ENCODE results near the gene CFAP92.
A peak's percentile ranks its signal among the peaks of the same experiment; 100 is the strongest.

Gene CFAP92

DNA sequence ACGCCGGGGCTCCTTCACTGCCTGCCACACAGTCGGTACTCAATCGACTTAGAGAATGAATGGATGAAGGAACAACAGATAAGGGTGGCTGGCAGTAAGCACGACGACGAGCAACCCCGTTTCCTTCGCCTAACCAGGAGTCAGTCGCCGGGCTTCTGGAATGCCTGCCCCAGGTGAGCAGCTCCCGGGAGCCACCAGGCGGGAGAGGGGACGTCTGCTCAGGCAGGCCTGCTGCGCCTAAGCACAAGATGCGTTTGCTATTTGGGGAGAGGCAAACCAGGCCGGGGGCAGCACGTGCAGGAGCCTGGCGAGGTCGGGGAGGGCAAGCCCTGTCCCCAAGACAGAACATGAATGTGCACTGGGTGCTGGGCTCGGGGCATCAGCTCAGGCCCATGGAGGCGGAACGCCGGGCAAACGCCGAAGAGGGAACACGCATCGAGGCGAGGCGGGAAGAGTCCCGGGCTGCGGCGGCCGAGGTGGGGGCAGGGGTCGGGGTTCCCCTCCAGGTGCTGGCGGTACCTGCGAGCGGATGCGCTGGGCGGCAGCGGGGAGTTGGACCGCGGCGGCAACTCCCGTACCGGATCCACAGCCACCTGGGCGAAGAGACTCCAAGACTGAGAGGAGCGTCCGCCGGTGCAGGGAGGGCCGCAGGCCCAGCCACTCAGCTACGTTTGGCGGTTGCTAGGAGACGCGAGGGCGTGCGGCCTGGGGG lies at the start of gene CFAP92:
TSS of gene CFAP92 (minus strand) at position 616 of the 712 bp plus-strand sequence. CDS start 772 bp downstream, outside the sequence.
- DNase-seq = no peak

DNA sequence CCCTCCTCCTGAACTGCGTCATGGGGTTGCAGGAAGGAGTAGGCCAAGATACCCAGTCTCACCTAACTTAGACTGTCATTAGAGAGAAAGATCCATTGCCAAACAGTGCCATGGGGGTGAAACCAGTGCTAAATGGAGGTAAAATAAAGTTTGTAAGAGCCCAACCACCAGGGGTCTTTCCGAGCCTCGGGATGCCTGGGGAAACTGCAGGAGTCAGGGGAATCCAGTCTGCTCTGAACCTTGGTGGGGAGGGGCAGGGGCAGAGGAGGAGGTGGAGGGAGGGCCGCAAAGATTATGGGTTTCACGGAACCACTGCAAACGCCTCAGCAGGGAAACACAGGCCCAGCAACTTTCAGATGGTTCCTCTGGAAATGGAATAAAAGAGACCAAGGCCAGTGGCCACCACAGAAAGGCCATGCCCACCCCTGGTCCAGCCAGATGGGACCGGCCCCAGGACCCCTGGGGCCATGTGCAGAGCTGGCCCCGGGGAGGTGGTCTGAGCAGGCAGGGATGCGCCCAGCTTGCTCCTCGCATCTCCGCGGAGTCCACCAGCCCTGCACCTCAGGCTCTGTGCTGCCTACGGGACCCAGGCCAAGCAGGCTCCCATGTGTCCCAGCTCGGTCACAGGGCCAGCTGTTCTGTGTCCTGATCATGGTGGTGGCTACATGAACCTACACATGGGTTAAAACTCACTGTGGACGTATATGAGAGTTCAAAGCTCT lies 46.9 kb upstream of the CFAP92 start:
- no peak for DNase-seq

DNA sequence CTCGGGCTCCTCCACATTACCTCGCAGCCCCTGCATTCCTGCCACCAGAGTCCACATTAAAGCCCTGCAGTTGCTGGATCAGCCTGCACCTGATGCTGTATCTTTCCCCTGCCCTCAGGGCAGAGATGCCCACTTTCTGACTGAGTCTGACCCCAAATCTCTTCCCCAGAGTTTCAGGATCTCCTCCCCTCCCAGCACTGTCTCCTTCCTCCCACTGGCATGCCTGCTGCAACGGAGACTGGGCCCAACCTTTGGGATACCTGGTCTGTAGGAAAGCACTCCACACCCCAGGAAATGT lies 46.1 kb upstream of the CFAP92 start:
- no peak for DNase-seq

GRCh38 chr3:129039271-129040038 lies 45.6 kb upstream of the CFAP92 start:
- DNase-seq = peak; percentile 72

DNA sequence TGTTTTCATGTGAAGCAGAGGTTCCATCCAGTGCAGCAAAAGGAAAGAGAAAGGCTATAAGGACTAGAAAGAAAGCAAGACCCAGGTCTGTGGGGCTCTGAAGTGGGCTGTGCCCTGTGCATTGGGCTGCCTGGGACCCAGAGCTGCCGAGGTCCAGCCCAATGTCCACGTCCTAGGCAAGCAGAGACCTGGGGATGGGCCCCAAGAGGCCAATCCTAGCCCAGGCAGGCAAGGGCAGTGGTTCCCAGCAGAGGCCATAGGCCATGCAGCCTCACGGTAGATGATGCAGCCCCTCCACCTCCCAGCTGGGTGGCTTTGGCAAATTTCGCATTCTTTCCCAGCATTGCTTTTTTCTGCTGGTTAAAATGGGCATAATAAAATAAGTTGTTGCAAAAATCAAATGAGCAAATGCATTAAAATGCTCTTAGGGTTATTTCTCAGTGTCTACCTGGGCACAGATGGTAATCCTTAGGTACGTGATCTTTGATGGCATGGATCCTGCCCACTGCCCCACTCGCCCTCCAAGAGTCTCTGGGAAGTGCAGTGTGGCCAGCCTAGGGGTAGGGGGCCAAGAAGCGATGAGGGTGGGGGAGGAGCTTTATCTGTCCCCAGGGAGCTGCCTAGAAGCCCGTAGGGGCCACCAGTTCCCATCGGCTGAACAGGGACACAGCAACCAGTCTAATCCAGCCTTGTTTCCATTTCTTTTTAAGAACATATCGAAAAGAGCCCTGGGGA lies 44.4 kb upstream of the CFAP92 start:
- DNase-seq = no peak

GRCh38 chr3:129037093-129037419 lies 43.2 kb upstream of the CFAP92 start:
- no peak for DNase-seq

DNA sequence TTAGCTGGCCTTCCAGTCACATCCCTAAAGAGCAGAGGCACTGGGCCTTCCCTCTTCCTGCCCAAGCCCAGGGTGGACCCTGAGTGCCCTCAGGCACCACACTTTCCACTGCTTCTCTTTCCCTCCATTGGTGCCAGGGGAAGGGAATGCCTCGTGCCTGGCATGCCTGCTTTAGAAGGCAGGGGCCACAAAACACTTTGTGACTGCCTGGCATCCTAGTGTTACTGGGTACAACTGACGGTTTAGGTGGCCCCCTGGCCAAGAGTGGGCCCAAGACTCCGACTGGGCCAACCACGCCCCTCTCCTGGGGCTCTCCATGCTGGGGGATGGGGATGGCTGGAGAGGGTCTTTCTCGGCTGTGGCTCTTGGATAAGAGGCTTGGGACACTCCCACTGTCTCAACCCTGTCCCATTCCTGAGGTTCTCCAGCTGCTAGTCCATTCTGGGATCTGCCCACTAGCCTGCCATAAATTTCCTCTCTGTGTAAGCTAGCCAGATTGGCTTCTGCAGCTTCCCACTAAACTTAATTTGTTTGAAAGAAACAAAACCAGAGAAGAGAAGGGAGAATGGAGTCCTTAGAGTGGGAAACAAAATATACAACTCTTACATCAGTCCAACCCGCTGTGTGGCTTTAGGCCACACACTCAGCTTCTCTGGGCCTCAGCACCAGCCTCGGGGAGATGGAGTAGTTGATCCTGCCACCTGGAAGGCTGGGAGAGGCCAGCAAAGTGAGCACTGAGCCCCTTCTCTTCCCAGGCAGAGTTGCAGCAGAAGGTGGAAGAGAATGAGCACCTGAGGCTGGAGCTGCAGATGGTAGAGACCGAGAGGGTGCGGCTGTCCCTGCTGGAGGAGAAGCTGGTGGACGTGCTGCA lies 42.6 kb upstream of the CFAP92 start:
- DNase-seq = no peak

DNA sequence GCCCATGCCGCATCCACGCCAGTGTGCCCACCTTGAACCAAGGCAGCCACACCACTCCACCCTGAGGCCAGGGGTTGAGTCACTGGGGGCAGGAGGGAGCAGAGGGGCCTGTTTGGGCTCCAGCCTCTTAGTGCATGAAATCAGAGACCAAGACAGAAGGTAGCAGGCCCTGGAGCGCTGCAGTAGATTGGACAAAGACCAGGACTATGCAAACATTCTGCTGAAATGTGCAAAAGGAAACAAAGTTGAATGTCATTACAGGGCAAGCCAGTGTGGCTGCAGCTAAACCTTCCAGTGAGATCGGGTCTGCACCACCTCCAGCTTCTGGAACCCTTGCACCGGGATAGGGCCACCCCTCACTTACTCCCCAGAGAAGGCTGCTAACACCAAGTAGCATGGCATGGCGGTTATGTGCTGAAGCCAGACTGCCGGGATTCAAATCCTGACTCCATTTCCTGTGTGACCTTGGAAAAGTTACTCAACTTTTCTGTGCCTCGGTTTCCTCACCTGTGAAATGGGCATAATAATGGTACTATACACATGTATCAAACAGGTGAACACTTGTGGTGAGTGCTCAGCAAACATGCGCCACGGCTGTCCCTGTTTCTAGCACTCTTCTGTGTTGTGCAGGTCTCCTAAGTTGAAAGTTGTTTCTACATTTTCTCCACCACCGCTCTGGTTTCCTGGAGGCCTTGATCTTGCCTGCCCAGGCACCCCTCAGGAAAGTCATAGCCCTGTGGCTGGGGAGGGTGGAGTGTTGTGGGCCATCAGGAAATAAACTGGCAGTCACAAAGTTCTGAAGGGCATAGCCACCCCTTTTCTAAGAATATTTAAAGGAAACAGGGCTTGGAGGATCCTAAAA lies 41.7 kb upstream of the CFAP92 start:
- no peak for DNase-seq

DNA sequence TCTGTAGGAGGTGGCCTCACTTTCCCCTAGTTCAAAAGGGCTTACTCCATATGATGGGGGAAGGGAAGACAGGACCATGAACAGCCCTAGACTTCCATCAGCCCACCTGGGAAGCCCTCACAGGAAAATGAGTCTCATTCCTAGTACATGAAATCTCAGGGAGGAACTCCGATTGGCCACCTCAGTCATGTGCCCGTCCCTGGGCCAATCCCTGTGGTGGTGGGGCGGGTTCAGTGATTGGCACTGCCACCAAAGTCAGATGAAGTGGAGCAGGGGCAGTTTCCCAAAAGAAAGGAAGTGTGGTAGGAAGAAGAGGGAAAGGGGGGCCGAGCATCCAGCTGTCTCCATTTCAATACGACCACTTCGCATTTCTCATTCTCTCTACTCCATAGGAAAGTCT lies 40.8 kb upstream of the CFAP92 start:
- no peak for DNase-seq

DNA sequence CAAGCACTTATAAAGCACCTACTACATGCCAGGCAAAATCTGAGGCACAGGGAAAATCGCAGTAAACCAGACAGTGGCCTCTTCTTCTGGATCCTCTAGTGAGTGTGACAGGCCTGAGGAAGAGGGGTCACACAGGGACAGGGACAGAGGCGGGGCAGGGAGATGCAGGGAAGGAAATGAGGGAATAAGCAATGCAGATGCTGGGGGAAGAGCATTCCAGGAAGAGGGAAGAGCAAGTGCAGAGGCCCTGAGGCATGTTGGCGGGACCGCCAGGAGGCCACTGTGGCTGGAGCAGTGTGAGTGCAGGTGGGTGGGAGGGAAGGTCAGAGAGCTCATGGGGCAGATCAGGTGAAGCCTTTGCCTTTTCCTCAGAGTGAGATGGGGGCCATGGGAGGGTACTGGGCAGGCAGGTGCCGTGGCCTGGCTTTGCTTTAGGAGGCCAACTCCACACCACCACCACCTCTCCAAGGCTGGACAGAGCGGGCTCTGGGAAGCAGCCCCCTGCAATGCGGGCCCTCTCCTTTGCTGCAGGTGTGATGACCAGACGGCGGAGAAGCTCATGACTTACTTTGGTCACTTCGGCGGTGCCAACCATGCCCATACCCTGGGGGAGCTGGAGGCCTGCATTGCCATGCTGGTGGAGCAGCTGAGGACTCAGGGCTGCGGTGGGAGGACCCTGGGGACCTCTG lies 39.9 kb upstream of the CFAP92 start:
- DNase-seq = no peak

- no peak for DNase-seq
Measured at GRCh38 chr3:129033151-129033550, 39.3 kb upstream of the CFAP92 start.

GRCh38 chr3:129032716-129033115 lies 38.8 kb upstream of the CFAP92 start:
- no peak for DNase-seq

- DNase-seq = no peak
Measured at GRCh38 chr3:129031476-129032215, 37.8 kb upstream of the CFAP92 start.

DNA sequence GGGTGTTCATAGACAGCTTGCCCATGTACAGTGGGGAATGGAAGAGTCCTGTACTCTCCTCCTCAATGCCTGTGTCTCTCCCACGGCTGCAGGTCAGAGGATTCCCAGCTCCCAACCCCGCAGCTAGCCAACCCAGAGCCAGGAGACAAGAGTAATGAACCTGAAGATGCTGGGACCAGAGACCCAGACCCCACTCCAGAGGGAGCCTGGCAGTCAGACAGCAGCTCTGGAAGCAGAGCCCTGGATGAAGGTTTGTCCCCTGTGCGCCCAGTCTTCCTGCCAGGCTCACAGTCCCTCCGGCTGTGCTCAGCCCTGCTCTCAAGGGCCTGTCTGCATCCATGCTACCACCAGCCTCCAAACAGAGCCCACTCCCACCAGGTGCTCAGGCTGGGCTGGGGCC lies 36.7 kb upstream of the CFAP92 start:
- no peak for DNase-seq

- DNase-seq = no peak
Measured at GRCh38 chr3:129028866-129029265, 35.0 kb upstream of the CFAP92 start.

GRCh38 chr3:129027544-129027880 lies 33.6 kb upstream of the CFAP92 start:
- no peak for DNase-seq

- no peak for DNase-seq
Measured at GRCh38 chr3:129026728-129027543, 33.1 kb upstream of the CFAP92 start.

DNA sequence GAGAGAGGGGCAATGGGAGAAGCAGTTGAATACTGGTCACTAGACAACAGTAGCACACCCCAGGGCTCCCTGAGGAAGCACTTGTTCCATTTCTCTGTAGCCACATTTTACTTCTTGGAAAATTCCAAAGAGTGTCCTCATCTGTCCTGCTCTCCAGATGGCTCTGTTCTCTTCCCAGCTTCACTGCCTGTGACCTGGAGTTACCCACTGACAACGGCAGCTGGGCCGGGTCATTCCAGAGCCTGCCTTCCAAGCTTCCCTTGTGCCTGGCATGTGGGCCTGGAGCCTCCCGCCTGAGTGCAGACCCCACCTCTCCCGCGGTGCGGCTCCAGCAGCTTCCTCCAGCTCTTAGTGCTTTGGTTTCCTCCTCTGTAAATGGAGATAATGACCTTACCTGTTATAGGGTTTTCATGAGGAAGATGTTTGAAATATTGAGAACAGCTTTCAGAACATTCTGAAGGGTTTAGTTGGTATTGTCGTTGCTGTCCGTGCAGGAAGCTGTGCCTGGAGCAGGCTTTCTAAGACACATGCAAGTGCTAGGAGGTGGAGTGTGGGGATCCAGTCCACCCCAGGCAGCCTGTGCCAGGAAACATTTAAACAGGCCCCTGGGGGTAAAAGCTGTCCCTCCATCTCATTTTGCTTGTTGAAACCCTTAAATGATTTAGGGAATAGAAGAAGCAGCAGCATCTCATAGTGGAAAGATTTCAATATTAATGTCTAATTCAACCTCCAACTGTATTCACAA lies 32.0 kb upstream of the CFAP92 start:
- peak; percentile 58 for DNase-seq

DNA sequence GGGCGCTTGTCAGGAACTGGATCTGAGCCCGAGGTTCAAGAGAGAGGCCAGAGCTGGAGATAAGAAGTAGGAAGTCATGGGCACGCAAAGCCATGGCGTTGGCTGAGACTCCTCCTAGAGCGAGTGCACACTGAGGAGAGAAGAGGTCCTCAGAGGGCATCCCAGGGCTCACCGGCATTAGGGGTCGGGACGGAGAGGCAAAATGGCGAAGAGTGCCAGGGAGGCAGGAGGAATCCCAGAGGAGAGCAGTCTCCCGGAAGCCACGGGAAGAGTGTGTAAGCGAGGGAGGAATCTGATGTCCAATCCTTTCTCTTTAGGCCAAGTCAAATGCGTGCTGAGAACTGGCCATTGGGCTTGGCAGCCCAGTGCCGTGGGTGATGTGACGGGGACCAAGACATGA lies 31.2 kb upstream of the CFAP92 start:
- DNase-seq = no peak
